Stimulated activated CD4-positive, alpha-beta T cell treated with anti-CD3 and anti-CD28 coated beads, Interleukin-4, amount 100 ng/mL, for 48 hours (primary cell): Measurements from ENCODE around the gene ZBTB7B.

Experiments used
- DNase-seq, 2 donors: peaks; one replicate each; pipeline ENCODE4 v3.0.0-alpha.2; 2020; ENCODE audit warnings: low read depth in 2 of 2

ZBTB7B gene

DNA sequence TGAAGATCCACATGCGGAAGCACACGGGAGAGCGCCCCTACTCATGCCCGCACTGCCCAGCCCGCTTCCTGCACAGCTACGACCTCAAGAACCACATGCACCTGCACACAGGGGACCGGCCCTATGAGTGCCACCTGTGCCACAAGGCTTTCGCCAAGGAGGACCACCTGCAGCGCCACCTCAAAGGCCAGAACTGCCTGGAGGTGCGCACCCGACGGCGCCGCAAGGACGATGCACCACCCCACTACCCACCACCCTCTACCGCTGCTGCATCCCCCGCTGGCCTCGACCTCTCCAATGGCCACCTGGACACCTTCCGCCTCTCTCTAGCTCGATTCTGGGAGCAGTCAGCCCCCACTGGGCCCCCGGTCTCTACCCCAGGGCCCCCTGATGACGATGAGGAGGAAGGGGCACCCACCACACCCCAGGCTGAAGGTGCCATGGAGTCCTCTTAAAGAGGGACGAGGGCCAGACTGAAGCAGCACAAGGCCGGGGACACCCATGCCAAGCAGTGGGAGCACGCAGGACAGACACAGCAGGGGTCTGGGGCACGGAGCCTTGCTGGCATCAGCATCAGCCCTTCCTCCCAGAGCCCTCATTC lies 13.7 kb downstream of the ZBTB7B start:
- DNase-seq, result no peak

DNA sequence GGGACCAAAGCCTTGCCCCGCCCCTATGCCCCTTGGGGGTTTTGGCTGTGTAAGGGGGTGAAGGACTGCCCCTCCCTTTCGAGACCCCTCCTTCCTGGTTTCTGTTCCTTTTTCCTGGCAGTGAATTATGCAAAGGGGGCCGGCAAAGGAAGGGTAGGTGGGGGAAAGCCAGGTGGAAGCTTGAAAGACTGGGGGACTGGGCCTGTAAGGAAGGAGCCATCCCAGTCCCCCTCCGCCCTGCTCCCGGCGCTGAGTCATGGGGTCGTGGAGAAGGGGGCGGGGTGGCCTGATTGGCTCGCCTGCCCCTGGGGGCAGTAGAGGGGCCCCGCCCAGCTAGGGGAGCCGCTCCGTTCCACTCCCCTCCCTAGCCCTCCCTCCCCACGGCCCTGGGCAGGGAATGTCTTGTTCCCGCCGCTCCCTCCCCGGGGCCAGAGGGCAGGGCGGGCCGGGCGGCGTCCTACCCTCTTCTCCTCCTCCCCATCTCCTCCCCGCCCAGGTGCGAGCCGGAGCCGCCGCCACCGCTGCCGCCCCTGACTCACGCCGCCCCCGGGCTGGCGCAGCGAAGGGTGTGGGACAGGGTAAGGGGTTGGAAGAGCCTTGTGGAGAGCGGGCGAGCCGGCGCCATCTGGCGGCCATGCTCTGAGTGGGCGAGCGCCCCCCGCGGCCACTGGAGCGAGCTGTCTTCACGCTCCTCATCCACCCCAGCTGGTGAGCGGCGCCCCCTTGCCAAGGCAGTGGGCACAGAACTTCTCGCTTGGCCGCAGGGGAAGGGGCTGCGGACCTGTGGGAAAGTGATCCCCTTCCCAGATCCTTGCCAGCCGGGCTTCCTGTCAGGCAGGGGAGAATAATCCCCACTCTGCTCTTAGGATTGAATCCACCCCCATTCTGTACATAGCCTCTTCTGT lies 14.7 kb downstream of the ZBTB7B start:
- DNase-seq, result peak; percentile 87 to 92

GRCh38 chr1:155017946-155018316 lies 15.3 kb downstream of the ZBTB7B start:
- DNase-seq, result no peak

GRCh38 chr1:155018617-155019348 lies 16.2 kb downstream of the ZBTB7B start:
- no peak for DNase-seq

DNA sequence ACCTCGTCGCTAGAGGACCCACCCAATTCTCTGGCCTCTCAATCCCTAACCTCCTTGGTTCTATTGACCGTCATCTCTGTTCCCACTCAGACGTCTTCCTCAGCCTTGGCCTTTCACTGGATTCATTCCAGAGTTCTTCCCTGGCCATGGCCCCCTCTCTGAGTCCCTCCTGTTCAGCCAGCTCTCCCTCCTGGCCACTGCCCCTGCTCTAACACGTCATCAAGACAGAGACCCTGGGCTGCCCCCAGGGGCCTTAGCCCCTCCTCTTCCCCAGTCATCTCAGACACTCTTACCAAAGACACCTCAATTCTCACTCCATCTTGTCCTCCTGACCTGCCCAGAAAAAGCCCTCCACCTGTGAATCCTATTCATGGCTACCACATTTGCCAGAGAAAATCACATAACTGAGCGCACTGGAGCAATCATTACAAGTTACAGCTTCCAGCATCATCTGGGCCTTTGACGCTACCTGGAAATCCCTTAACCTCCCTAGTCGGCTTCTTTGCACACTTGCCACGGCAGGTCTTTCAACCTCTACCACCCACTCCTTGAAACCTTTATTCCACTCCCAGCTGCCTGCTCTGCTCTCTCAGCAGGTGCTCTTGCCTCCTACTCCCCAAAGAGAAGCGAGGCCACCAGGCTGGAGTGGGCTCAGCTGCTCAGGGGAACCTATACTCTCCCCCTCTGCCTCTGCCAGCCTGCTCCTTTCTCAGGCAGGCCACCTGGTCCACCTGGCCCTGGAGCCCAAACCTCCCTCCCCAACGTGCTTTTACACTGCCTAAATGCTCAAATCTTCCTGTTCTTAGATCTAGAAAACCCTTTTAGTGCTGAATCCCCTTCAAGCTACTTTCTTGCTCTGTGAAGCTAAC lies 17.0 kb downstream of the ZBTB7B start:
- DNase-seq, result no peak

DNA sequence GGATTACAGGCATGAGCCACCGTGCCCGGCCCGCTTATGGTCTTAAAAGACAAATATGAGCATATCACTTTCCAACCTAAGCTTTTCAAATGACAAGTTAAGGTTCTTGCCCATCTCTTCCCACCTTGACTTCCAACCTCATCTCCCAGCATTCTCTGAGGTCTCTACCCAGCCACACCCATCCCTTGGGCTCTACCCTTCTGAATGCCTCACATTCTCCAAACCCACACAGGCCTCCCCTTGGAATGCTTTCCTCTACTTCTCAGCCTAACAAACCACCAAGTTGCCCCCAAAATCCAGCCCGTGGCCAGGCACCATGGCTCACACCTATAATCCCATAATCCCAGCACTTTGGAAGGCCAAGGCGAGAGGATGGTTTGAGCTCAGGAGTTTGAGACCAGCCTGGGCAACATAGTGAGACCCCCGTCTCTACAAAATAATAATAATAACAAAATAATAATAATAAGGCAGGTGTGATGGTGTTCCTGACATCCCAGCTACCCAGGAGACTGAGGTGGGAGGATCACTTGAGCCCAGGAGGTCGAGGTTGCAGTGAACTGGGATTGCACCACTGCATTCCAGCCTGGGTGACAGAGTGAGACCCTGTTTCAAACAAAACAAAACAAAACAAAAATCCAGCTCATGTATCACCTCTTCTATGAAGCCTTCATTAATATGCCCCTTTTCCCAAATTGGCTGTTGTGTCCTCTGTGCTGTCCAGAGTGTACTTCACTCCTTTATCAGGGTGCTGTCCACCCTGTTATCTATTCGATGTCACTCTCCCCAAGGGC lies 19.7 kb downstream of the ZBTB7B start:
- DNase-seq, result no peak

GRCh38 chr1:155022927-155023236 lies 20.3 kb downstream of the ZBTB7B start:
- DNase-seq, result no peak

DNA sequence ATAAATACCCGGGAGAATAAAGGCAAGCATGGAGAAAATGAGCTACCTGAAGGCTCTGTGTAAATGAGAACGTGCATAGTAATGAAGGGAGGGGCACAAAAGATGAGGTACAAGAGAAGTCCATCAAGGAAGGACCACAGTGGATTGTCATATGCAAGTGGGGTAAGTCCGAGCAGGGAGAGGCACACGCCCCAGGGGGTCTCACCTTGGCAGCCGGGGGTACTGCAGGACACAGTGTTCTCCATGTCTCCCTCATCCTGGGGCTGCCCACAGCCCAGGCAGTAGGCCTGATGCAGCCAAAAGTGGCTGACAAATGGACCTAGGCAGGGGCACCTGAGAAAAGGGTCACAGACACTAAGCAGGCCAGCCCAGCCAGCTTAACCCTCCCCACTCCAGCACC lies 21.0 kb downstream of the ZBTB7B start:
- DNase-seq, result no peak

DNA sequence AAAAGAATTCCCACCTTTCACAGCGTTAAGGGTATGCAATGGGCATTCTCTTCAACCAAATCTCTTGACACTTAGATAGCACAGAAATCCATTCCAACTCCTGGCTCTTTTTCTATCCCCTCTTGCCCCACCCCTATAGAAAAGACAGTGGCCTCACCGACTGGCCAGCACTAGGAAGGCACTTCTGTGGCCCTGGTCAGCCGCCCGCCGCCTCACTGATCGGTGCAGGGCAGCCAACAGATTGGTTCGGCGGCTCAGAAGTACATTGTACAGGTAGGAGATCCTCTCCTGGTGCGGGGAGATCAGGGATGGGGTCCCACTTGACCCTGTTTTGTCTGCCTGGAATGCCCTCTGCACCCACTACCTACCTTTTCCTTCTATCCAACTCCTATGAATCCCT lies 21.7 kb downstream of the ZBTB7B start:
- no peak for DNase-seq

DNA sequence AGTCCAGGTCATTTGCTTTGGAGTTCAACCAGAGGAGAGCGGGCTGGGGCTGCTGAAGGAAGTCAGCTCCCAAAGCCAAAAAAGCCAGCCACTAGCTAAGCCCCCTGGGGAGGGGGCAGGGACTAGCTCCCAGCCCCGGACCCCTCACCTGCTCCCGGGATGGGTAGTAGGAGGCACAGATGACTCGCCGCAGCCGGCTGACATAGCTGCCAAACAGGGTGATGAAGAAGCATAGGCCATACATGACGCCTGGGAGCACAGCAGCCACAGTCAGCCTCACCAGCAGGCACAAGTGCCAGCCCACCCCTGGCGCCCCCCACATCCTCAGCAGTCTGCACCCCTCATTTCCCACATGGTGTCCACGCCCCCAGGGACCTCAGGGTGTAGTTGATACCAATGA lies 23.6 kb downstream of the ZBTB7B start:
- no peak for DNase-seq

GRCh38 chr1:155026588-155026987 lies 24.0 kb downstream of the ZBTB7B start:
- no peak for DNase-seq

GRCh38 chr1:155029513-155030242 lies 27.1 kb downstream of the ZBTB7B start:
- DNase-seq, result no peak

GRCh38 chr1:155030243-155030795 lies 27.7 kb downstream of the ZBTB7B start:
- no peak for DNase-seq

GRCh38 chr1:155030899-155031298 lies 28.3 kb downstream of the ZBTB7B start:
- no peak for DNase-seq

DNA sequence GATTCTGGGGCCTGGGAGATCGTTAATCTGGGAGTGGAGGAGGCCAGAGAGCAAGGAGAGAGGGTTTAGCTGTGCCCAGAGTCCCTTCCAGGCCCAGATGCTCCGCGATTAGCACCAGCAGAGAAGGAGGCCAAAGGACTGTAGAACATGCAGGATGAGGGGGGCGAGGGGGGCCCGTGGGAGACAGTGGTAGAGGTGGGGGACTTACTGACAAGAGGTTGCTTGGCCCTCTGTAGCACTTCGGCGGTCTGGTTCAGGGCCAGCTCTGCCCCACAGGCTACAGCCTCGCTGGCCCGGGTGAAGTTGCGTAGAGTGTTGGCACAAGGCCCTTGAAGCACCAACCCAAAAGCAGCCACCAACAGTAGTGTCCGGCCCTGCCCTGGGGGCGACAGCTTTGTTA lies 30.3 kb downstream of the ZBTB7B start:
- no peak for DNase-seq

DNA sequence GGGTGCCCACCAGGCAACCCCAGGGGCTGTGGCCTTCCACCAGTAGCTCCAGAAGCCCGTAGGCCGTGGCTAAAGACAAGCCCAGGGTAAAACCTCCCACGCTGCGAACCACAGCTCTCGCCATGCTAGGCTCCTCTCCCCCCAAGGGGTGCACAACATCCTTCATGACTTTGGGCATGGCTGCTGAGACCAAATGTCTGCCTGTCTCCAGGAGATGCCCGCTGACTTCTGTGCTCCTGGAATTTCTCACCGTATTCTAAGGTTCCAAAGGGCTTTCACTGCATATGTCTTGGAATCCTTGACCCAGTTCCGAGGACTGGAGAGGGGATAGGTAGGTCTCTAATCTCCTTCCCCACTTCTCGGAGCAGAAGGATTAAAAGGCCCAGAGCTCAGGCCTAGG lies 30.9 kb downstream of the ZBTB7B start, which contains the start of the genes DCST1 and DCST2:
Gene DCST1, plus strand, starts transcription at position 301 of the 400 bp plus-strand sequence. CDS start 213 bp downstream, outside the sequence.
Gene DCST2, minus strand, starts transcription at position 258 of the 400 bp plus-strand sequence. Its CDS starts 80 bp downstream, at position 178.
- DNase-seq, result no peak

DNA sequence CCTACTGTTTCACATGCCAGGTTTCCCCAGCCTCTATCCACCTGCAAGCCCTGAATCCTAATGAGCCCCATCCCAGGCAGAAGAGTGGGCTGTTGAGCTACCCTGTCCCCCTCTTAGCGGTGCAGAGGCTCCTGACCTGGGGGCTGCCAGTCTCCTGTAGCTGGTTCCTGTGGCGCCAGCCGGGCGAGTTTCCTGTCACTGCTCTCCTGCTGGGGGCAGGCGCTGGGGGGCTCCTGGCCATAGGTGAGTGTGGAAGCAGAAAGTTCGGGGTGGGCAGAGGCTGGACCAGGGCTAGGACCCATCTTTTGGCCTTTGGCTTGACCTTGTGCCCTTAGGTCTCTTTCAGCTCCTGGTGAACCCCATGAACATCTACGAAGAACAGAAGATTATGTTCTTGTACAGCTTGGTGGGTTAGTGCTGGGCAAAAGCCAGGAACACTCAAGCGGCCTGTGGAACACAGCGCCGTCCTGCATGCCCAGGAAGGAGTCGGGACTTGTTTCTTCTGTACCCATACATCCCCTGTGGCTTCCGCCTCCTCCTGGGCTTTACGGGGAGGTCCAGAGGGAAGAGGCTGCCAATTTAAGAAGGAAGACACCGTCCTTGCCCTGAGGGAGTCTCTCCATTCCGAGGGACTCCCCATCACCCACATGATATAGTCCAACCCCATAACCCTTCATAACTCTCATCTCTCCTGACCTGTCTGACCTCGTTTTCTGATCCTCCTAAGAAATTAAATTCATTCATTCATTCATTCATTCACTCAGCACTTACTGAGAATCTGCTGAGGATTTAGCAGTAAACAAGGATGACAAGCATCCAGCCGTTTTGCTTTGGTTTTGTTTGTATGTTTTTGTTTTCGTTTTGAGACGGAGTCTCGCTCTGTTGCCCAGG lies 32.0 kb downstream of the ZBTB7B start:
- DNase-seq, result no peak

- no peak for DNase-seq
Observed at GRCh38 chr1:155035936-155036335, 33.3 kb downstream of the ZBTB7B start.

- no peak for DNase-seq
Observed at GRCh38 chr1:155037043-155037442, 34.4 kb downstream of the ZBTB7B start.
